Lower leg skin (tissue), 3 donors: ENCODE data around the gene CSNK2B.

Source experiments
- POLR2A ChIP-seq, 2 donors: fragments of 450-650 bp; IDR thresholded peaks; one replicate each; pipeline ENCODE4 v1.6.1; 2016 to 2017; ENCODE audit warnings: antibody characterized with exemption in 2 of 2, mild to moderate bottlenecking in 1 of 2, moderate library complexity in 1 of 2
- TF ChIP-seq, protein P1 (sequence below), 3 donors: fragments of 450-650 bp; IDR thresholded peaks; one replicate each; pipeline ENCODE4 v1.5.1; 2016; ENCODE audit warnings: antibody characterized with exemption in 3 of 3, mild to moderate bottlenecking in 3 of 3, moderate library complexity in 2 of 3

DNA sequence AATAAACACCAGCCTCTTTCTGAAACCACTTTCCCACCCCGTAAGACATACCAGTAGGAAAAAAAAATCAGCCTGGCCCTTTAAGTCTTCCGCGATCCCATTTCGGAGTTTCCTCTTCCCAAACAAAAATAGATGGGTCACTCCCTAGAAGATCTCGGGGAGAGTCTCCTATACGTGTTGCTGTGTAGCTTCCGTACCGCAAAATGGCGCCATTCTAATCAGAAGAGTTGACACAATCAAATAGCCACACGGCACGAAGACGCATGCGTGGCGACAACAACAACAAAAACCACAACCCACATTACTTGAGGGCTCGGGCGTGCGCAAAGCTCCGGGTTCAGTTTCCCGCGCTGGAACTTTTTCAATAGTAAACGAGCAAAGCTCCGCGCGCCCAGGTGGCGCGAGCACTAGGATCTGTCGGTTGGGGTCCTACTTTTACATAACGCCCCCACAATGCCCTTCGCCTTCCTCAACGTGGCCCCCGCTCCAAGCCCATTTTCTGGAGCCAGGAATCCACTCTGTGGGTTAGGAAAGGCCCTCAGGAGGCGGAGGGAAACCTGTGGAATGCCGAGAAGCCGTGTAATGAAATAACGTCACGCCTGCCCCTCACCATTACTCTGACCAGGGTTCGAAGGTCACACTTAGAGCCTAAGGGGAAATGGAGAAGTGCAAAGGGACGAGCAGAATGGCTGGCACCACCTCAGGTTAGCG, 935 bp upstream of the CSNK2B start, which contains the start of gene GPANK1:
- TF ChIP-seq, protein P1, sequence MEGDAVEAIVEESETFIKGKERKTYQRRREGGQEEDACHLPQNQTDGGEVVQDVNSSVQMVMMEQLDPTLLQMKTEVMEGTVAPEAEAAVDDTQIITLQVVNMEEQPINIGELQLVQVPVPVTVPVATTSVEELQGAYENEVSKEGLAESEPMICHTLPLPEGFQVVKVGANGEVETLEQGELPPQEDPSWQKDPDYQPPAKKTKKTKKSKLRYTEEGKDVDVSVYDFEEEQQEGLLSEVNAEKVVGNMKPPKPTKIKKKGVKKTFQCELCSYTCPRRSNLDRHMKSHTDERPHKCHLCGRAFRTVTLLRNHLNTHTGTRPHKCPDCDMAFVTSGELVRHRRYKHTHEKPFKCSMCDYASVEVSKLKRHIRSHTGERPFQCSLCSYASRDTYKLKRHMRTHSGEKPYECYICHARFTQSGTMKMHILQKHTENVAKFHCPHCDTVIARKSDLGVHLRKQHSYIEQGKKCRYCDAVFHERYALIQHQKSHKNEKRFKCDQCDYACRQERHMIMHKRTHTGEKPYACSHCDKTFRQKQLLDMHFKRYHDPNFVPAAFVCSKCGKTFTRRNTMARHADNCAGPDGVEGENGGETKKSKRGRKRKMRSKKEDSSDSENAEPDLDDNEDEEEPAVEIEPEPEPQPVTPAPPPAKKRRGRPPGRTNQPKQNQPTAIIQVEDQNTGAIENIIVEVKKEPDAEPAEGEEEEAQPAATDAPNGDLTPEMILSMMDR (IDR thresholded peaks at IDR 0.05) = no peak
- peak in 1 of 2 donors; percentile 2 for TF ChIP-seq POLR2A (IDR thresholded peaks at IDR 0.05)
